GM06990 (cell line): Measurements from ENCODE around the gene UGT2B17.

ENCODE experiments used
- DNase-seq: peaks from one replicate; pipeline ENCODE4 v3.0.0-alpha.2; 2011; ENCODE audit not compliant: insufficient read length; ENCODE audit errors: extremely low read depth
- H3K27me3 ChIP-seq: replicated peaks from 2 replicates; pipeline ENCODE4 v1.6.0; 2011; ENCODE audit warnings: low read length; ENCODE audit not compliant: control insufficient read depth, insufficient read depth
- H3K36me3 ChIP-seq: 2 replicates; pipeline ENCODE4 v1.5.1; 2011; ENCODE audit warnings: low read length; ENCODE audit not compliant: control insufficient read depth, insufficient read depth
- H3K4me3 ChIP-seq: replicated peaks from 2 replicates; pipeline ENCODE4 v1.5.1; 2011; ENCODE audit warnings: low read depth, mild to moderate bottlenecking, control low read depth, low read length
- CTCF ChIP-seq: IDR thresholded peaks from 2 replicates; pipeline ENCODE4 v1.5.1; 2011; ENCODE audit warnings: low read length, control low read depth, mild to moderate bottlenecking, inconsistent platforms; ENCODE audit not compliant: insufficient read depth, poor library complexity, severe bottlenecking

UGT2B17 gene

GRCh38 chr4:68599150-68599549 lies 23.0 kb upstream of the UGT2B17 start:
- H3K27me3 ChIP-seq = no peaks in the 10 kb centered on the region
- no peaks in the 10 kb centered on the region for H3K36me3 ChIP-seq
- TF ChIP-seq CTCF = no peak
- no peak for DNase-seq
- no peak overlapping the region for H3K4me3 ChIP-seq

- no peak overlapping the region for H3K4me3 ChIP-seq
- H3K36me3 ChIP-seq = no peaks in the 10 kb centered on the region
- no peak for DNase-seq
- no peaks in the 10 kb centered on the region for H3K27me3 ChIP-seq
- no peak for TF ChIP-seq CTCF
Measured at GRCh38 chr4:68597482-68597881, 21.4 kb upstream of the UGT2B17 start.

DNA sequence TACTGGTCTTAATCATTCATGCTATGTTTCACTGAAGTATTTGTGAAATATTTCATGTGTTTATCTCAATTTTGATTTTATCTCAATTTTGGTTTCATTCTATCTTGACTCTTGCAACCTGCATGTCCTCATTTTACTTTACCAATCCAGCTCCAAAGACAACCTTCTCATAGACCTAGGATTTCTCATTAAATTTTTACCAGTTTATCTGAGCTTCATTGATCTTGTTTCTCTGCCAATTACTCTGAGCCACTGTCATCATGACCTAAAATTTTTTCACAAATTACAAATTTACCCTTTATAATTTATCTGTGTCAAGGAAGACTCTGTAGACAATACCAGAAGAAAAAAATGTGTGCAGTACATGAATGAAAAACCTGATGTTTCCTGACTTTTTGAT lies 18.6 kb upstream of the UGT2B17 start:
- Histone ChIP-seq H3K27me3 (no peaks in the 10 kb centered on the region), H3K4me3 (no peak overlapping the region), H3K36me3 (no peaks in the 10 kb centered on the region)
- DNase-seq = no peak
- TF ChIP-seq CTCF = no peak

DNA sequence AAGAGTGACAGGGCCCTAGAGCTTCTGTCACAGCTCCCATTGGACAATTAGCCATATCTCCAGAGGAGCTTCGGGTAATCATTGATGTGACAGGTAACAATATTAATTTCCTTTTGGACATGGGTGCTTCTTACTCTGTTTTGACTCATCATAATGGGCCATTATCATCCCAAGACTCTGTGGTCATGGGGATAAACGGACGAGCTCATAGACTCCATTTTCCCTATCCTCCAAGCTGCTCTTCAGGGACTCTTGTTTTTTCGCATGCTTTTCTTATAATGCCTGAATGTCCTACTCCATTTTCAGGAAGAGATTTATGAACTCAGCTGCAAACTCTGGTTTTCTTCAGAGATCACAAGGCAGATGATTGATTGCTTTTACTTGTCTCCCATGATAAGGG lies 17.0 kb upstream of the UGT2B17 start:
- Histone ChIP-seq H3K4me3 (no peak overlapping the region), H3K27me3 (no peaks in the 10 kb centered on the region), H3K36me3 (no peaks in the 10 kb centered on the region)
- TF ChIP-seq CTCF = no peak
- no peak for DNase-seq

- DNase-seq = no peak
- Histone ChIP-seq H3K36me3 (no peaks in the 10 kb centered on the region), H3K4me3 (no peak overlapping the region), H3K27me3 (no peaks in the 10 kb centered on the region)
- TF ChIP-seq CTCF = no peak
Measured at GRCh38 chr4:68592673-68593072, 16.6 kb upstream of the UGT2B17 start.

DNA sequence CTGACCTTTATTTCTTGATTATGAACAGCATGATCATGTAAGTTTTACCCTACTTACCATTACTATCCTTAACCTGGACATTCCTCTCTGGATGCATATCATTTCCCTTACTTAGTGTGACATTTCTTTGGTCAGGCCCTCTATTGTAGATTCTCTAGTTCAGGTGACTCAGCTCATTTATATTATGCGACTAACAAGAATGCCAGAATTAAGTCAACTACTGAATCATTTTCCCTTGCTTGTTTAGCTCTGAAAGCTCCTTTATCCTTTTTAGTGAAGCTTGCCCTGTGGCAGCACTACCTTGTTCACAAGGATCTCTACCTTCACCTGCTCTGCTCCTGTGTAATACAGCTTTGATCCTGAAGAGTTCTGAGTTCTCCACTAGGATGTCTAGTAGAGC lies 15.1 kb upstream of the UGT2B17 start:
- no peak for TF ChIP-seq CTCF
- no peak for DNase-seq
- Histone ChIP-seq H3K36me3 (no peaks in the 10 kb centered on the region), H3K27me3 (no peaks in the 10 kb centered on the region), H3K4me3 (no peak overlapping the region)
